ENCODE data around the gene ADGRG3. TPM values are rescaled to one million over a fixed set of nuclear protein-coding genes. Genes with fewer than 3 reads are reported as not detected.

The ADGRG3 gene
- total and polyA plus RNA-seq, 2 of the 13 experiments (the other 11 are each of a cell fraction or from before 2014, with no cell fraction given): 2.7 to 11.8 TPM

GRCh38 chr16:57635266-57636097 lies 32.6 kb upstream of the ADGRG3 start (continued):
- TF ChIP-seq, protein P1, sequence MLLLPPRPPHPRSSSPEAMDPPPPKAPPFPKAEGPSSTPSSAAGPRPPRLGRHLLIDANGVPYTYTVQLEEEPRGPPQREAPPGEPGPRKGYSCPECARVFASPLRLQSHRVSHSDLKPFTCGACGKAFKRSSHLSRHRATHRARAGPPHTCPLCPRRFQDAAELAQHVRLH (CRISPR knock-in tag; IDR thresholded peaks at IDR 0.05; ENCODE audit: borderline replicate concordance, low read depth): no peak; the same call in 1 of the 2 replicates
- TF ChIP-seq KDM5B (CRISPR knock-in tag; IDR thresholded peaks at IDR 0.05; ENCODE audit: borderline replicate concordance) (peak; percentile 69), ZNF562 (CRISPR knock-in tag; IDR thresholded peaks at IDR 0.05; ENCODE audit: borderline replicate concordance) (no peak), ZBTB7A (CRISPR knock-in tag; IDR thresholded peaks at IDR 0.05) (peak; percentile 3; the same call in 1 of the 2 replicates), ATF7 (IDR thresholded peaks at IDR 0.05) (no peak), ATF7 (CRISPR knock-in tag; IDR thresholded peaks at IDR 0.05) (no peak), ZNF264 (CRISPR knock-in tag; IDR thresholded peaks at IDR 0.05) (no peak), THYN1 (CRISPR knock-in tag; IDR thresholded peaks at IDR 0.05; ENCODE audit: borderline replicate concordance, low read depth) (no peak), KAT8 (CRISPR knock-in tag; IDR thresholded peaks at IDR 0.05) (peak; percentile 53; the same call in 1 of the 2 replicates), PCBP1 (IDR thresholded peaks at IDR 0.05; ENCODE audit: borderline replicate concordance, low read depth, low read length) (no peak), ZFYVE20 (CRISPR knock-in tag; IDR thresholded peaks at IDR 0.05; ENCODE audit: borderline replicate concordance, low read depth) (no peak), ZNF790 (CRISPR knock-in tag; IDR thresholded peaks at IDR 0.05; ENCODE audit: borderline replicate concordance) (no peak), RFX1 (IDR thresholded peaks at IDR 0.05) (no peak), ZSCAN9 (CRISPR knock-in tag; IDR thresholded peaks at IDR 0.05; ENCODE audit: borderline replicate concordance) (no peak), TIGD3 (CRISPR knock-in tag; IDR thresholded peaks at IDR 0.05; ENCODE audit: borderline replicate concordance) (no peak), ZNF326 (CRISPR knock-in tag; IDR thresholded peaks at IDR 0.05; ENCODE audit: borderline replicate concordance) (no peak), PLRG1 (conservative IDR thresholded peaks at IDR 0.05) (no peak), ZNF747 (CRISPR knock-in tag; IDR thresholded peaks at IDR 0.05; ENCODE audit: borderline replicate concordance) (no peak), RXRB (CRISPR knock-in tag; IDR thresholded peaks at IDR 0.05; ENCODE audit: borderline replicate concordance) (peak; percentile 29; the same call in 1 of the 2 replicates), BORCS8-MEF2B (CRISPR knock-in tag; IDR thresholded peaks at IDR 0.05) (no peak), SAFB2 (CRISPR knock-in tag; IDR thresholded peaks at IDR 0.05; ENCODE audit: borderline replicate concordance, low read depth) (no peak), ZNF879 (CRISPR knock-in tag; IDR thresholded peaks at IDR 0.05) (no peak), ZNF256 (CRISPR knock-in tag; conservative IDR thresholded peaks at IDR 0.05) (no peak), SMYD3 (CRISPR knock-in tag; IDR thresholded peaks at IDR 0.05) (no peak), SALL2 (CRISPR knock-in tag; IDR thresholded peaks at IDR 0.05) (no peak)
- TF ChIP-seq, protein P2, sequence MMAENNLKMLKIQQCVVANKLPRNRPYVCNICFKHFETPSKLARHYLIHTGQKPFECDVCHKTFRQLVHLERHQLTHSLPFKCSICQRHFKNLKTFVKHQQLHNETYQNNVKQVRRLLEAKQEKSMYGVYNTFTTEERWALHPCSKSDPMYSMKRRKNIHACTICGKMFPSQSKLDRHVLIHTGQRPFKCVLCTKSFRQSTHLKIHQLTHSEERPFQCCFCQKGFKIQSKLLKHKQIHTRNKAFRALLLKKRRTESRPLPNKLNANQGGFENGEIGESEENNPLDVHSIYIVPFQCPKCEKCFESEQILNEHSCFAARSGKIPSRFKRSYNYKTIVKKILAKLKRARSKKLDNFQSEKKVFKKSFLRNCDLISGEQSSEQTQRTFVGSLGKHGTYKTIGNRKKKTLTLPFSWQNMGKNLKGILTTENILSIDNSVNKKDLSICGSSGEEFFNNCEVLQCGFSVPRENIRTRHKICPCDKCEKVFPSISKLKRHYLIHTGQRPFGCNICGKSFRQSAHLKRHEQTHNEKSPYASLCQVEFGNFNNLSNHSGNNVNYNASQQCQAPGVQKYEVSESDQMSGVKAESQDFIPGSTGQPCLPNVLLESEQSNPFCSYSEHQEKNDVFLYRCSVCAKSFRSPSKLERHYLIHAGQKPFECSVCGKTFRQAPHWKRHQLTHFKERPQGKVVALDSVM (CRISPR knock-in tag; IDR thresholded peaks at IDR 0.05): peak; percentile 74
- TF ChIP-seq, protein P3, sequence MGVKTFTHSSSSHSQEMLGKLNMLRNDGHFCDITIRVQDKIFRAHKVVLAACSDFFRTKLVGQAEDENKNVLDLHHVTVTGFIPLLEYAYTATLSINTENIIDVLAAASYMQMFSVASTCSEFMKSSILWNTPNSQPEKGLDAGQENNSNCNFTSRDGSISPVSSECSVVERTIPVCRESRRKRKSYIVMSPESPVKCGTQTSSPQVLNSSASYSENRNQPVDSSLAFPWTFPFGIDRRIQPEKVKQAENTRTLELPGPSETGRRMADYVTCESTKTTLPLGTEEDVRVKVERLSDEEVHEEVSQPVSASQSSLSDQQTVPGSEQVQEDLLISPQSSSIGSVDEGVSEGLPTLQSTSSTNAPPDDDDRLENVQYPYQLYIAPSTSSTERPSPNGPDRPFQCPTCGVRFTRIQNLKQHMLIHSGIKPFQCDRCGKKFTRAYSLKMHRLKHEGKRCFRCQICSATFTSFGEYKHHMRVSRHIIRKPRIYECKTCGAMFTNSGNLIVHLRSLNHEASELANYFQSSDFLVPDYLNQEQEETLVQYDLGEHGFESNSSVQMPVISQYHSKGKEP (CRISPR knock-in tag; IDR thresholded peaks at IDR 0.05): no peak

Measured in HepG2 (cell line).